AG09309 (cell line): ENCODE results near the gene EGFR.
A peak's percentile ranks its signal among the peaks of the same experiment; 100 is the strongest.

Experiments
- DNase-seq: peaks from one replicate; pipeline ENCODE4 v3.0.0-alpha.2; 2010; ENCODE audit warnings: low read depth
- H3K4me3 ChIP-seq: 2 replicates; pipeline ENCODE4 v1.5.1; 2011; ENCODE audit warnings: mild to moderate bottlenecking, low read depth, low read length, moderate library complexity; ENCODE audit not compliant: control insufficient read depth
- CTCF ChIP-seq: IDR thresholded peaks from 2 replicates; pipeline ENCODE4 v1.5.1; 2011; ENCODE audit warnings: mild to moderate bottlenecking, low read depth, low read length, inconsistent platforms; ENCODE audit not compliant: insufficient read depth, control insufficient read depth; ENCODE audit errors: missing control alignments

EGFR gene

DNA sequence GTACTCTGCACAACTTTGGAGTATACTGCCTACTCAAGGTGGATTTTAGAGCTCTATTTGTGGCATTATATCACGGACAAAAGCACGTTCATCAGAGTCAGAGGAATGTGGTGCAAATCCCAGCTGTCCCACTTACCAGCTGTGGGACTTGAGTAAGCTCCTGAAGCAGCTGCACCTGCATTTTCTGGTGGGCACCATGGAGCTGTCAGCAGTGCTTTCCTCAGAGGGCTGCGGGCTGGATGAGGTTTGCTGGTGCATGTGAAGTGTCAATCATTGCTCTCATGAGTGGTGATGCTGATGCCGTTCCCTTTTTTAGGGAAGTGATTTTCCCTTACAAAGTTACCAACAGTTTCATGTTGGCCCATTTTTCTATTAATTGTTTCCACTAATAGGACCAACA, 53.4 kb downstream of the EGFR start:
- no peak overlapping the region for H3K4me3 ChIP-seq
- TF ChIP-seq CTCF: no peak
- no peak for DNase-seq

DNA sequence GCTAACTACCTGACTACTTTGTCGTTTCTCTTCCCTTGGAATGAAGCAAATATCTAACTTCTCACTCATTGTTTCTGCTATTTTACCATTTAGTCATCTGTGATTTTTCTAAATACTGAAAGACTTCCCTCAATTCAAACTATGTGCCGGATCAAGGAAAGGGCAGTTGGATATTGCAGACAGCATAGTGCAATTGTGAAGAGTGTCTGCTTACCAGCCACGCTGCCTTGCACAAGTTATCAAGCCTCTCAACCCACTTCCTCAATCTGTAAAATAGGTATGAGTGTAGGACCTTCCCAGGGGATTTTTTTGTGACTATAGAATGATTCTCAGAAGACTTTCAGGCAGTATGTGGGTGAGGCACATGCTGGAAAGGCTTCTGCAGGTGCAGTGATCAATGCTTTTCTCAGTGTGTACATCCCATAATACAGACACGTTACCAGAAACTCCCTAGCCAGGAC, 54.3 kb downstream of the EGFR start:
- no peak for TF ChIP-seq CTCF
- DNase-seq: no peak
- H3K4me3 ChIP-seq: no peak overlapping the region

DNA sequence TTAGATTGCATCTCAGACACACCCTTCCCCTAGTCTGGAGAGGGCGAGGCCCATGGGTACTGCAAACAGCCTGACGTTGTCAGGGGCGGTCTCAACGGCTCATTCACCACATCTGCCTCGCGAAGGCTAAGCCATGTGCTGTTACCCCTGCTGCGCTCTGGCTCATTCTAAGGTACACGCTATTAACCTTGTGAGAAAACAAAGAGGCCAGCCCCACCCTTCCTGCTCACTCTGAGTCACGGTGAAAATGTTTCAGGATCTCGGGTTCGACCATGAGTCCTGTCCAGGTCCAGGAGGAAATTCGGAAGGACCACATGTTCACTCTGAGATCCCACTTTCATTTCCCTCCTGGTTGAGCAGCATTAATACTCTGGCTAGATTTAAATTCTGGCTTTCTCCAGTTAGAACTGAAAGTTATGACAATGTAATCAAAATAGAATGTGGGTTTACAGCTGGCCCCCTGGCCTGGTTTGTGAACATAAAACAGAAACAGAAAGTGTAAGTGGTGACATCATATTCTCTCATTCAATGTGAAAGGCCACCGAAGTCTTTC, 55.2 kb downstream of the EGFR start:
- no peak for DNase-seq
- no peak for TF ChIP-seq CTCF
- H3K4me3 ChIP-seq: peak overlapping the region; percentile 7

DNA sequence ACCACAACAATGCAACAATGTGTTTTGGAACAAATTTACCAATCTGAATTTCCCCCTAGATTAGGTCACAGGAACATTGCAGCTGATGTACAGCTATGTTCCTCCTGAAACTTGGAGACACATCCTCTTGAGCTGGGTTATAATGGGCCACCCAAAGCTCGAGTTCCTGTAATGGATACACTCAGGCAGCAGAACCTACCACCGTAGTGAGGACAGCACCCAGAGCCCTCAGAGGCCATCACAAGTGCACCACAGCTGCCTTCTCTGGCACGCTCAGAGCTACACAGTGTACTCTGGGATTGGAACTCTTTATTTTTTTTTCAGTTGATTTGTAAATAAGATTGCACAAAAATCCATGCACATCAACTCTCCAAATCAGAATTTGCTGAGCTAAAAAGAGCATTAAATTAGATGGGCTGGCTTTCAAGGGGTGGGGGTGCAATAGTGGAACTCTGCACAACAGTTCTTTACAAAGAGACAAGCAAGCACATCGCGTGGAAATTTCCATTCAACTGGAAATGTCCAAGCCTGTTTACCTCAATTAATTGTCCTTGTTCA, 56.7 kb downstream of the EGFR start:
- no peak for TF ChIP-seq CTCF
- DNase-seq: no peak
- no peak overlapping the region for H3K4me3 ChIP-seq

DNA sequence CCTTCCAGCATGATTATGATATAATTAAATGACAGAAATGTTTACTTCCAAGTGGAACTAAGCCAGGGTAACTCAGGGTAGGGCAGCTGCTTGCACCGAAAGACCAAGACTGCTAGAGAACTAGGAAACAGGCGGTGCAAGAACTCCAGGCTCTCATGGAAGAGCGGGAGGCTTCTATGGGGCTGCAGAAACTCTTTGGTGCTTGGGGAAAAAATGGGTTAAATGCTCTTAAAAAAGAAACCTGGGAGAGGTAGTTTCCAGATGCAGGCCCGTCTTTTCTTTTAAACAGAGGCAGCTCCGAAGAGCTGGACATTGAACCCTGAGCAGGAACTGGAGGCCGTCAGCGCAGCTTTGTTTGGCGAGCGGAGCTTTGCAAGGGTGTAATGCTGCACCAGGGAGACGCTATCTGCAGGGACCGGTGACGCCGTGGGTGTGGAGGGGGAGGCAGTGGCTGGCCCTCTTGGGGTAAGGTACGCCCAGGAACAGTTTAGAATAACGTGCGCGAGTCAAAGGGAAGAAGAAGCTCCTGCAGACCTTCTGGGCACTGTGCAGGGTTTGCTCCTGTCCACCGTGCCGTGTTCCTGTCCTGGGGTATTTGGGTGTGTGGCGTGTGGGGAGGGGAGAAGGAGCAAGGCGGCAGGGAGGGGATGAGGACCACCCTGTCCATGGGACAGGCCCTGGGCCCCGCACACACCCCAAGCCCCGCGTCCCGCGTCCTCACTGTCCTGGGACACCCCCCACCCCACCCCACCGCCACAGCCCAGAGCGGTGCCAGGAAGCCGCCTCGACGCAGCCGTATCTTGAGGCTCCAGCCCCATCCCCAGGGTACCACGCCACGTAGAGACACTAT, 59.0 kb downstream of the EGFR start:
- no peak for DNase-seq
- no peak for TF ChIP-seq CTCF
- H3K4me3 ChIP-seq: no peak overlapping the region

- no peak for DNase-seq
- TF ChIP-seq CTCF: no peak
- H3K4me3 ChIP-seq: no peak overlapping the region
These were observed 59.9 kb downstream of the EGFR start for GRCh38 chr7:55078465-55079372.
